HEK293T (cell line): ENCODE measurements around the gene PITPNC1.
"Not testable (repeated sequence)": the region's sequence is repeated elsewhere in the genome, so short reads cannot be mapped to it uniquely, and the experiment has no call there.

Source experiments
- CTCF ChIA-PET: fragments of 350-600 bp; formaldehyde crosslinking; extraction: SDS; loops from one replicate; lab custom pipeline; 2021; ENCODE audit warnings: antibody characterized with exemption, inconsistent platforms; lab: Yijun Ruan, JAX
- POLR2A ChIA-PET: fragments of 350-600 bp; formaldehyde crosslinking; extraction: SDS; loops from one replicate; lab custom pipeline; 2020; ENCODE audit warnings: antibody characterized with exemption, inconsistent platforms; lab: Yijun Ruan, JAX
- DNase-seq: peaks from one replicate; pipeline ENCODE4 v3.0.0; 2012; ENCODE audit warnings: mixed read lengths; ENCODE audit errors: extremely low spot score
- ARNT ChIP-seq: fragments of 450-650 bp; IDR thresholded peaks from 2 replicates; pipeline ENCODE4 v1.6.1; 2017; ENCODE audit warnings: mild to moderate bottlenecking
- BHLHE40 ChIP-seq: fragments of 450-650 bp; IDR thresholded peaks from 2 replicates; pipeline ENCODE4 v1.6.1; 2016; ENCODE audit warnings: mild to moderate bottlenecking, moderate library complexity, borderline replicate concordance
- CTBP1 ChIP-seq: fragments of 450-650 bp; IDR thresholded peaks from 2 replicates; pipeline ENCODE4 v1.6.1; 2016; ENCODE audit warnings: borderline replicate concordance
- ELF4 ChIP-seq: fragments of 450-650 bp; IDR thresholded peaks from 2 replicates; pipeline ENCODE4 v1.6.1; 2017; ENCODE audit warnings: antibody characterized with exemption
- FOXA1 ChIP-seq: fragments of 450-650 bp; IDR thresholded peaks from 2 replicates; pipeline ENCODE4 v1.6.1; 2016; ENCODE audit warnings: mild to moderate bottlenecking
- FOXK2 ChIP-seq: fragments of 450-650 bp; IDR thresholded peaks from 2 replicates; pipeline ENCODE4 v1.6.1; 2016; ENCODE audit warnings: mild to moderate bottlenecking
- FOXM1 ChIP-seq: fragments of 450-650 bp; IDR thresholded peaks from 2 replicates; pipeline ENCODE4 v1.6.1; 2017; ENCODE audit warnings: mild to moderate bottlenecking, borderline replicate concordance
- HDGF ChIP-seq: fragments of 450-650 bp; IDR thresholded peaks from 2 replicates; pipeline ENCODE4 v1.6.1; 2017; ENCODE audit warnings: antibody characterized with exemption, borderline replicate concordance
- L3MBTL2 ChIP-seq: fragments of 450-650 bp; conservative IDR thresholded peaks from 2 replicates; pipeline ENCODE4 v1.6.1; 2016; ENCODE audit warnings: mild to moderate bottlenecking
- LEF1 ChIP-seq: fragments of 450-650 bp; IDR thresholded peaks from 2 replicates; pipeline ENCODE4 v1.6.1; 2017; ENCODE audit warnings: mild to moderate bottlenecking, borderline replicate concordance
- NFRKB ChIP-seq: fragments of 450-650 bp; IDR thresholded peaks from 2 replicates; pipeline ENCODE4 v1.6.1; 2016; ENCODE audit warnings: mild to moderate bottlenecking, moderate library complexity
- SP1 ChIP-seq: fragments of 450-650 bp; IDR thresholded peaks from 2 replicates; pipeline ENCODE4 v1.6.1; 2017
- SUZ12 ChIP-seq: fragments of 450-650 bp; IDR thresholded peaks from 2 replicates; pipeline ENCODE4 v1.6.1; 2016; ENCODE audit warnings: mild to moderate bottlenecking
- TARDBP ChIP-seq: fragments of 450-650 bp; IDR thresholded peaks from 2 replicates; pipeline ENCODE4 v1.6.1; 2016
- ZNF384 ChIP-seq: fragments of 450-650 bp; IDR thresholded peaks from 2 replicates; pipeline ENCODE4 v1.6.1; 2016
- TF ChIP-seq, protein P1 (sequence below): fragments of 450-650 bp; IDR thresholded peaks from 2 replicates; pipeline ENCODE4 v1.6.1; 2016

Gene PITPNC1

DNA sequence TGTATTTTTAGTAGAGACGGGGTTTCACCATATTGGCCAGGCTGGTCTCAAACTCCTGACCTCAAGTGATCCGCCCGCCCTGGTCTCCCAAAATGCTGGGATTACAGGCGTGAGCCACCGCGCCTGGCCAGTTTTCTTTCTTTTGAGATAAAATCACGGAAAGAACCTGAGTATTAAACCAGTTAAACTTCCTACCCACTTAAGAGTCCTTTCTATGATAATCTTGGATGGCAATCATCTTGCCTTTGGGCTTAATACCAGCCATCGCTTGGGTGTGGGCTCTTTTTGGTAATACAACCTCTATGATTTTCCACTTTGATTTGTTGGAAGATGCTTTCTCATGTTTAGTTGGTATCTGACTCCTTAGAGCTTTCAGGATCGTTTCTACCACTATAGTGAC lies 24.0 kb downstream of the PITPNC1 start:
- POLR2A ChIA-PET, result no interaction called here
- TF ChIP-seq ZNF384 (no peak), SP1 (no peak), FOXK2 (no peak), FOXA1 (no peak), CTBP1 (no peak), ELF4 (no peak), NFRKB (no peak), HDGF (no peak), ARNT (no peak), BHLHE40 (no peak), FOXM1 (no peak), LEF1 (no peak), TARDBP (no peak), L3MBTL2 (no peak), SUZ12 (no peak)
- TF ChIP-seq, protein P1, sequence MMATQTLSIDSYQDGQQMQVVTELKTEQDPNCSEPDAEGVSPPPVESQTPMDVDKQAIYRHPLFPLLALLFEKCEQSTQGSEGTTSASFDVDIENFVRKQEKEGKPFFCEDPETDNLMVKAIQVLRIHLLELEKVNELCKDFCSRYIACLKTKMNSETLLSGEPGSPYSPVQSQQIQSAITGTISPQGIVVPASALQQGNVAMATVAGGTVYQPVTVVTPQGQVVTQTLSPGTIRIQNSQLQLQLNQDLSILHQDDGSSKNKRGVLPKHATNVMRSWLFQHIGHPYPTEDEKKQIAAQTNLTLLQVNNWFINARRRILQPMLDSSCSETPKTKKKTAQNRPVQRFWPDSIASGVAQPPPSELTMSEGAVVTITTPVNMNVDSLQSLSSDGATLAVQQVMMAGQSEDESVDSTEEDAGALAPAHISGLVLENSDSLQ, result no peak
- CTCF ChIA-PET, result no interaction called here
- no peak for DNase-seq

DNA sequence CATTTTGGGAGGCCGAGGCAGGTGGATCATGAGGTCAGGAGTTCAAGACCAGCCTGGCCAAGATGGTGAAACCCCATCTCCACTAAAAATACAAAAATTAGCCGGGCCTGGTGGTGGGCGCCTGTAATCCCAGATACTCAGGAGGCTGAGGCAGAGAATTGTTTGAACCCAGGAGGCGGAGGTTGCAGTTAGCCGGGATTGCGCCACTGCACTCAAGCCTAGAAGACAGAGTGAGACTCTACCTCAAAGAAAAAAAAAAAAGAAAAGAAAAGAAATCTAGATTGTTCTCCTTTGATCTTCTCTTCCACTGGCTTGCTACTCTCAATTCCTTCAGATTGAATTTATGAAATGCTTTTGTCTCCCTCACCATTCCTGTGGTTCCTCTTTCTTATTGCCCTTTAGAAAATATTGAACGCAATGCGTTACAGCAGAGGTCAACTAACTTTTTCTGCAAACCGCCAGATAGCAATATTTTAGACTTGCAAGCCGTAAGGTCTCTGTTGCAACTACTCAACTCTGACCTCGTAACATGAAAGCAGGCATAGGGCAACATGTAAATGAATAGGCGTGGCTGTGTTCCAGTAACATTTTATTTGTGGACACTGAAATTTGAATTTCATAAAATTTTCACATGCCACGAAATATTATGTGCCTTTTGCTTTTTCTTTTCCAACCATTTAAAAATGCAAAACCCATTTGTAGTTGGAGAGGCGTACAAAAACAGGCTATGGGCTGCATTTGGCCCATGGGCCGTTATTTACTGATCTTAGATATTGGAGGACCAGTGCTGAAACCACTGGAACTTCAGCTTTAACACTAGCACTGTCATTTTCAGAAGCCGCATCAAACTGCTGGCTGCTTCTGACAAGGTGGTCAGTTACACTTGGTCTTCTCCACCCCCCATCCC lies 24.8 kb downstream of the PITPNC1 start:
- DNase-seq, result no peak
- CTCF ChIA-PET, result no interaction called here
- no peak for TF ChIP-seq LEF1
- TF ChIP-seq FOXM1, result no peak
- TF ChIP-seq L3MBTL2, result no peak
- no peak for TF ChIP-seq TARDBP
- TF ChIP-seq HDGF, result no peak
- no peak for TF ChIP-seq SUZ12
- TF ChIP-seq SP1, result no peak
- no peak for TF ChIP-seq CTBP1
- TF ChIP-seq ZNF384, result no peak
- TF ChIP-seq ELF4, result no peak
- no peak for TF ChIP-seq ARNT
- POLR2A ChIA-PET, result no interaction called here

DNA sequence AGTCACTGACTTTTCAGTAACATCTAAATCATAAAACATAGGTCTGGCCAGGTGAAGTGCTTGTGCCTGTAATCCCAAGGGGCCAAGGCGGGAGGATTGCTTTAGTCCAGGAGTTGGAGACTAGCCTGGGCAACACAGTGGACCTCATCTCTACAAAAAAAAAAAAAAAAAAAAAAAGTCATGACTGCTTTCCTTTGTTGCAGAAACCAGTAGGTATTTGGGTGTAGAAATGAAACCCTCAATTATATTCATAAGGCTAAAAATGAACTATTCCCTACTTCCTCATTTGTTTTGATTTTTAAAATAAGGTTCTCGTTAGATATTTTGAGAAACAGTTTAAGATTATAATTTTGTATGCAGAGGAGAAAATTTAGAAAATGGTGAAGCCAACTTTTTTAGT lies 26.0 kb downstream of the PITPNC1 start:
- TF ChIP-seq LEF1, result no peak
- TF ChIP-seq SP1, result no peak
- no peak for TF ChIP-seq SUZ12
- no peak for TF ChIP-seq L3MBTL2
- no peak for TF ChIP-seq BHLHE40
- TF ChIP-seq FOXK2, result no peak
- TF ChIP-seq ZNF384, result no peak
- no peak for TF ChIP-seq TARDBP
- no peak for TF ChIP-seq ELF4
- TF ChIP-seq ARNT, result no peak
- TF ChIP-seq FOXA1, result no peak
- TF ChIP-seq, protein P1, result no peak
- no peak for TF ChIP-seq HDGF
- TF ChIP-seq FOXM1, result no peak
- no peak for TF ChIP-seq CTBP1
- TF ChIP-seq NFRKB, result no peak
- no peak for DNase-seq
- ChIA-PET POLR2A (no interaction called here), CTCF (no interaction called here)

DNA sequence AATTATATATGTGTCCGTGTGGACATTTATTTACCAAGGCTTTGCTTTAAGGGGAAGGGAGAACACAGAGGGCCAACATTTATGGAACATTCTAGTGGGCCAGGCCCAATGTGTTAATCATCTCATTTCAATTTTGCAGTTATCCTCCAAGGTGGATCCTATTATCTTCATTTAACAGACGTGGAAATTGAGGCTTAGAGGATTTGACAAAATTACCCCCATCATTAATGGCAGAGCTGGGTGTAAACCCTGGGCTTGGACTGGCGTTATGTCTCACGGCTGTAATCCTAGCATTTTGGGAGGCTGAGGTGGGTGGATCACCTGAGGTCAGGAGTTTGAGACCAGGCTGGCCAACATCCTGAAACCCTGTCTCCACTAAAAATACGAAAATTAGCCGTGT lies 26.4 kb downstream of the PITPNC1 start:
- no peak for TF ChIP-seq FOXM1
- no peak for TF ChIP-seq CTBP1
- no peak for TF ChIP-seq NFRKB
- TF ChIP-seq SUZ12, result no peak
- TF ChIP-seq, protein P1, result no peak
- no peak for TF ChIP-seq TARDBP
- TF ChIP-seq ARNT, result no peak
- TF ChIP-seq FOXA1, result no peak
- no peak for TF ChIP-seq L3MBTL2
- TF ChIP-seq SP1, result no peak
- no peak for TF ChIP-seq ELF4
- TF ChIP-seq ZNF384, result no peak
- no peak for TF ChIP-seq HDGF
- TF ChIP-seq LEF1, result no peak
- no peak for TF ChIP-seq BHLHE40
- ChIA-PET POLR2A (no interaction called here), CTCF (no interaction called here)
- DNase-seq, result no peak

DNA sequence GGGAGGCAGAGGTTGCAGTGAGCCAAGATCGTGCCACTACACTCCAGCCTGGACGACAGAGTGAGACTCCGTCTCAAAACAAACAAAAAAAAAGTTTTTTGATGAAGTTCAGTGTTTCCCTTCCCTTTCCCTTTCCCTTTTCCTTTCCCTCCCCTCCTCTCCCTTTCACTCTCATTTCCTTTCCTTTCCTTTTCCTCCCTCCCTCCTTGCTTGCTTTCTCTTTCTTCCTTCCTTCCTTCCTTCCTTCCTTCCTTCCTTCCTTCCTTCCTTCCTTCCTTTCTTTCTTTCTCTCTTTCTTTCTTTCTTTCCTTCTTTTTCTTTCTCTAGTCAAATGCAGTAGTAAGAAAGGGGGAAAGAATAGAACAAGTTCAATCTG lies 31.4 kb downstream of the PITPNC1 start:
- DNase-seq, CTCF ChIA-PET, POLR2A ChIA-PET: not testable (repeated sequence)

DNA sequence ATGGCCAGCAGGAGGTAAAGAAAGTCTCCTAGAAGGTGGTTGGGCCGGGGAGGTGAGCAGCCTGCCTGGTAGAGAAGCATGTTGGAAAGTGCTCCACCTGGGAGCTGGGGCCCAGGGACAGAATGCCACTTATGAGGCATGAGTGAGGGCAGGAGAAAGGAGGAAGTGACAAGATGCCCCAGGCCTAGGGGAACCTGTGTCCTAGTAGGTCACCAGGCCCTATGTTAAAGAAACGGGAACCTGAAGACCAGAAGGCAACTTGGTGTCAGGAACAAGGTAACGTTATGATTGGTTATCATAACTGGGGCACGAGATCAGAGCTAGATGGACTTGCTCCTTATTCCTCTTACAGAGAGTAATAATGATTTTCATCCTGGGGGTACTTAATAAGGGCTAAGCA lies 34.3 kb downstream of the PITPNC1 start:
- ChIA-PET POLR2A (no interaction called here), CTCF (no interaction called here)
- no peak for DNase-seq

More for the DNA sequence above, 34.3 kb downstream of the PITPNC1 start:
- TF ChIP-seq ARNT, result no peak
- TF ChIP-seq BHLHE40, result no peak
- TF ChIP-seq ZNF384, result no peak
- TF ChIP-seq TARDBP, result no peak
- TF ChIP-seq LEF1, result no peak
- no peak for TF ChIP-seq L3MBTL2
- TF ChIP-seq SP1, result no peak
- no peak for TF ChIP-seq NFRKB
- TF ChIP-seq HDGF, result no peak
- no peak for TF ChIP-seq FOXM1
- no peak for TF ChIP-seq CTBP1
- TF ChIP-seq FOXA1, result no peak
- no peak for TF ChIP-seq FOXK2
- TF ChIP-seq, protein P1, result no peak
- TF ChIP-seq ELF4, result no peak
- TF ChIP-seq SUZ12, result no peak
